IMR-90 (cell line): ENCODE measurements around the gene CXCL9. TPM values are rescaled to one million over a fixed set of nuclear protein-coding genes. Genes with fewer than 3 reads are reported as not detected.

Experiments
- ATAC-seq: fragments of 200-7000 bp; cut with Tn5 transposase; 2 replicates; pipeline ENCODE4 v1.9.1; 2020; ENCODE audit warnings: low read depth, mild to moderate bottlenecking, moderate library complexity
- BruUV-seq: library from RNA; stranded (reverse); fragments of 400-500 nt; replicated peaks from 2 replicates; lab custom pipeline; 2021; lab: Mats Ljungman, UMichigan
- CTCF ChIA-PET: fragments of 300-600 bp; formaldehyde crosslinking; extraction: SDS; loops from one replicate; lab custom pipeline; 2021; ENCODE audit warnings: antibody characterized with exemption; lab: Yijun Ruan, JAX
- POLR2A ChIA-PET: fragments of 300-600 bp; sonication (Branson Sonifier 250); formaldehyde crosslinking; loops from one replicate; lab custom pipeline; 2022; ENCODE audit warnings: antibody characterized with exemption; ENCODE audit not compliant: unreplicated experiment; lab: Charles Lee
- DNase-seq: peaks from one replicate; pipeline ENCODE4 v3.0.0; 2013
- H2AFZ ChIP-seq: replicated peaks from 2 replicates; pipeline ENCODE3; 2013; ENCODE audit warnings: low read length, mild to moderate bottlenecking; ENCODE audit not compliant: poor library complexity
- H2AK5ac ChIP-seq: 2 replicates; pipeline ENCODE4 v1.6.1; 2013; ENCODE audit warnings: low read depth, low read length, inconsistent platforms
- H2AK9ac ChIP-seq: replicated peaks from 2 replicates; pipeline ENCODE3; 2013; ENCODE audit warnings: mild to moderate bottlenecking, low read depth, low read length, moderate library complexity; ENCODE audit not compliant: poor library complexity
- H2BK120ac ChIP-seq: 2 replicates; pipeline ENCODE4 v1.6.1; 2013; ENCODE audit warnings: low read depth, low read length, inconsistent platforms
- H2BK15ac ChIP-seq: 3 replicates; pipeline ENCODE4 v1.6.1; 2013; ENCODE audit warnings: low read depth, low read length, inconsistent platforms
- H2BK20ac ChIP-seq: 2 replicates; pipeline ENCODE4 v1.6.1; 2013; ENCODE audit warnings: low read depth, mild to moderate bottlenecking, inconsistent platforms, low read length, moderate library complexity
- H2BK5ac ChIP-seq: 2 replicates; pipeline ENCODE4 v1.6.1; 2013; ENCODE audit warnings: mild to moderate bottlenecking, low read depth, low read length, inconsistent platforms; ENCODE audit not compliant: poor library complexity, severe bottlenecking
- H3K14ac ChIP-seq: replicated peaks from 2 replicates; pipeline ENCODE4 v1.6.1; 2013; ENCODE audit warnings: low read depth, low read length, inconsistent platforms
- H3K18ac ChIP-seq: 2 replicates; pipeline ENCODE4 v1.6.1; 2013; ENCODE audit warnings: low read depth, low read length, control low read depth
- H3K23ac ChIP-seq: 2 replicates; pipeline ENCODE4 v1.6.1; 2013; ENCODE audit warnings: low read depth, low read length, inconsistent platforms
- H3K27ac ChIP-seq: 2 replicates; pipeline ENCODE4 v1.5.1; 2013; ENCODE audit warnings: mild to moderate bottlenecking, control low read depth, low read length; ENCODE audit not compliant: insufficient read depth
- H3K27me3 ChIP-seq: 2 replicates; pipeline ENCODE4 v1.6.1; 2013; ENCODE audit warnings: low read length; ENCODE audit not compliant: control insufficient read depth, insufficient read depth
- H3K36me3 ChIP-seq: 2 replicates; pipeline ENCODE4 v1.6.1; 2013; ENCODE audit warnings: low read length, mixed read lengths; ENCODE audit not compliant: control insufficient read depth, insufficient read depth
- H3K4ac ChIP-seq: 2 replicates; pipeline ENCODE4 v1.6.1; 2013; ENCODE audit warnings: low read depth, low read length, inconsistent platforms
- H3K4me1 ChIP-seq: 2 replicates; pipeline ENCODE4 v1.6.1; 2013; ENCODE audit warnings: low read length, mixed read lengths; ENCODE audit not compliant: control insufficient read depth, insufficient read depth
- H3K4me2 ChIP-seq: 2 replicates; pipeline ENCODE4 v1.6.1; 2013; ENCODE audit warnings: low read depth, mild to moderate bottlenecking, control low read depth, low read length, moderate library complexity
- H3K4me3 ChIP-seq: 2 replicates; pipeline ENCODE4 v1.5.1; 2013; ENCODE audit warnings: low read depth, mild to moderate bottlenecking, control low read depth, low read length, moderate library complexity; ENCODE audit not compliant: insufficient read depth
- H3K56ac ChIP-seq: 2 replicates; pipeline ENCODE4 v1.6.1; 2013; ENCODE audit warnings: low read length, inconsistent platforms; ENCODE audit not compliant: insufficient read depth; ENCODE audit errors: extremely low read depth
- H3K79me1 ChIP-seq, 2 experiments: 2 replicates each; pipeline ENCODE4 v1.6.1; 2013; ENCODE audit warnings: low read length in 2 of 2, inconsistent platforms in 1 of 2, low read depth in 1 of 2
- H3K9ac ChIP-seq: 2 replicates; pipeline ENCODE4 v1.6.1; 2013; ENCODE audit warnings: low read depth, low read length, control low read depth
- H3K9me1 ChIP-seq: 2 replicates; pipeline ENCODE4 v1.6.1; 2013; ENCODE audit warnings: low read length, inconsistent platforms; ENCODE audit not compliant: insufficient read depth
- H3K9me3 ChIP-seq: 2 replicates; pipeline ENCODE4 v1.6.1; 2013; ENCODE audit warnings: low read length; ENCODE audit not compliant: control insufficient read depth, insufficient read depth
- H4K20me1 ChIP-seq: 2 replicates; pipeline ENCODE4 v1.6.1; 2013; ENCODE audit warnings: low read length, inconsistent platforms; ENCODE audit not compliant: insufficient read depth
- H4K5ac ChIP-seq: 2 replicates; pipeline ENCODE4 v1.6.1; 2013; ENCODE audit warnings: mild to moderate bottlenecking, low read depth, low read length, control low read depth
- H4K8ac ChIP-seq, 2 experiments: 2 replicates each; pipeline ENCODE4 v1.6.1; 2013; ENCODE audit warnings: low read depth in 2 of 2, low read length in 2 of 2, control low read depth in 1 of 2, inconsistent platforms in 1 of 2
- H4K91ac ChIP-seq: 2 replicates; pipeline ENCODE4 v1.6.1; 2013; ENCODE audit warnings: low read depth, low read length, inconsistent platforms; ENCODE audit not compliant: insufficient read depth
- BHLHE40 ChIP-seq: fragments of 150-350 bp; IDR thresholded peaks from 2 replicates; pipeline ENCODE4 v1.6.1; 2016; ENCODE audit warnings: mild to moderate bottlenecking, low read depth, low read length
- CHD1 ChIP-seq: IDR thresholded peaks from 2 replicates; pipeline ENCODE4 v1.6.1; 2012; ENCODE audit warnings: low read depth, low read length, improper control_type of control experiment
- MAFK ChIP-seq: IDR thresholded peaks from 2 replicates; pipeline ENCODE4 v1.6.1; 2012; ENCODE audit warnings: low read depth, low read length, improper control_type of control experiment
- MAZ ChIP-seq: IDR thresholded peaks from 2 replicates; pipeline ENCODE4 v1.6.1; 2012; ENCODE audit warnings: low read depth, mild to moderate bottlenecking, low read length, improper control_type of control experiment, moderate library complexity, borderline replicate concordance
- MXI1 ChIP-seq: IDR thresholded peaks from 2 replicates; pipeline ENCODE4 v1.6.1; 2012; ENCODE audit warnings: low read depth, mild to moderate bottlenecking, low read length, moderate library complexity, borderline replicate concordance
- NFE2L2 ChIP-seq: fragments of 150-350 bp; IDR thresholded peaks from 2 replicates; pipeline ENCODE4 v1.6.1; 2016; ENCODE audit warnings: low read depth, mild to moderate bottlenecking, low read length
- POLR2A ChIP-seq: IDR thresholded peaks from 2 replicates; pipeline ENCODE4 v1.6.1; 2012; ENCODE audit warnings: mild to moderate bottlenecking, low read depth, low read length
- RAD21 ChIP-seq: IDR thresholded peaks from 2 replicates; pipeline ENCODE4 v1.6.1; 2012; ENCODE audit warnings: low read length, improper control_type of control experiment
- RCOR1 ChIP-seq: IDR thresholded peaks from 2 replicates; pipeline ENCODE4 v1.6.1; 2012; ENCODE audit warnings: mild to moderate bottlenecking, low read length, improper control_type of control experiment; ENCODE audit not compliant: insufficient replicate concordance
- WGBS, 2 experiments: methylation state at CpG; one replicate each; pipeline versions ENCODE4 v1.1.5 to v1.1.7; 2013; ENCODE audit warnings: missing lambda C conversion rate in 2 of 2; ENCODE audit not compliant: insufficient read length in 1 of 2; ENCODE audit errors: extremely low coverage in 2 of 2; 5-methylcytosine and 5-hydroxymethylcytosine counted together
- dilution Hi-C: fragments of 300-500 bp; cut with HindIII; formaldehyde crosslinking; loops from one replicate; pipeline ENCODE4 v1.14.3; 2018; ENCODE audit warnings: low sequenced_read_pairs; ENCODE audit not compliant: unreplicated experiment
- in situ Hi-C: fragments of 300-500 bp; cut with MboI; formaldehyde crosslinking; loops from 3 replicates; pipeline ENCODE4 v1.14.3; 2019; ENCODE audit warnings: low sequenced_read_pairs, inconsistent platforms, mixed read lengths
- intact Hi-C: fragments of 100-400 bp; cut with micrococcal nuclease; formaldehyde crosslinking; loops from 2 replicates; pipeline ENCODE4 v1.10.0; 2022
- polyA plus RNA-seq, 3 experiments: library from polyadenylated mRNA; depleted of rRNA; stranded (reverse); fragments of >200 nt; gene quantifications; 2 replicates each; pipeline ENCODE4 v1.2.3, GENCODE V29; 2012; ENCODE audit warnings: low replicate concordance in 1 of 3
- total RNA-seq: library from RNA; depleted of rRNA; stranded (reverse); fragments of >200 nt; gene quantifications from 2 replicates; pipeline ENCODE4 v1.2.3, GENCODE V29; 2012
- TF ChIP-seq, protein P1 (sequence below): fragments of 150-350 bp; IDR thresholded peaks from 2 replicates; pipeline ENCODE4 v1.6.1; 2017; ENCODE audit warnings: mild to moderate bottlenecking, antibody characterized with exemption, low read length, low read depth
- TF ChIP-seq, protein P2 (sequence below): fragments of 150-350 bp; IDR thresholded peaks from 2 replicates; pipeline ENCODE4 v1.6.1; 2016; ENCODE audit warnings: low read depth, mild to moderate bottlenecking, low read length, moderate library complexity, borderline replicate concordance

CXCL9 gene
- total and polyA plus RNA-seq, 2 of the 4 experiments (the other 2 are of a cell fraction): not detected

DNA sequence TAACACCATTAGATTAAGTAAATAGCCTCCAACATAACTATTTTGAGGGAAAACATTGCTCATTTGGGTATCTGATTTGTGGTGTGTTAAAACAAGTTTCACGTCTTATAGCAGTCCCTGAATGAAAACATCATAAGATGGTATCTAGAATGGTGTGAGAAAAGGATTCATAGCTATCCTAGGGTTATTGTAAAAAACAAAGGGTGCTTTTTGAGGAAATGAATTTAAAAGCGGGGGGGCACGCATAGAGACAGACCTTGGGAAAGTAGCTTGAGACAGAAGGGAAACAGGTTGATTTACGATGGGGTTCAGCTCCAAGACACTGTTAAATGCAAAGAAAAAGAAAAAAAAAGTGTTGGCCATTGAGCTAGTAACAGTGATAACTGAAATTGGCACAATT is 16.8 kb upstream of the CXCL9 start:
- no TSS peak for BruUV-seq
- no peak overlapping the region for H4K8ac ChIP-seq
- H3K23ac ChIP-seq: no peak overlapping the region
- no peak overlapping the region for H2BK20ac ChIP-seq
- no peaks in the 10 kb centered on the region for H3K36me3 ChIP-seq
- H3K79me1 ChIP-seq: no peaks in the 10 kb centered on the region
- no peaks in the 10 kb centered on the region for H3K27me3 ChIP-seq
- no peak overlapping the region for H2BK5ac ChIP-seq
- H3K4me1 ChIP-seq: 0 out of 2 replicates have a peak, but pooled peaks cover 2% of the 10 kb centered on the region
- dilution Hi-C loops (no loop called here), in situ Hi-C loops (no loop called here), intact Hi-C loops (no loop called here)
- H3K9me1 ChIP-seq: no peaks in the 10 kb centered on the region
- H3K9me3 ChIP-seq: no peaks in the 10 kb centered on the region
- H2BK15ac ChIP-seq: no peak overlapping the region
- no peak overlapping the region for H3K9ac ChIP-seq
- TF ChIP-seq CHD1 (no peak), MXI1 (no peak), MAFK (no peak), MAZ (no peak), NFE2L2 (no peak), BHLHE40 (no peak), POLR2A (no peak), RAD21 (no peak), RCOR1 (no peak)
- TF ChIP-seq, protein P1, sequence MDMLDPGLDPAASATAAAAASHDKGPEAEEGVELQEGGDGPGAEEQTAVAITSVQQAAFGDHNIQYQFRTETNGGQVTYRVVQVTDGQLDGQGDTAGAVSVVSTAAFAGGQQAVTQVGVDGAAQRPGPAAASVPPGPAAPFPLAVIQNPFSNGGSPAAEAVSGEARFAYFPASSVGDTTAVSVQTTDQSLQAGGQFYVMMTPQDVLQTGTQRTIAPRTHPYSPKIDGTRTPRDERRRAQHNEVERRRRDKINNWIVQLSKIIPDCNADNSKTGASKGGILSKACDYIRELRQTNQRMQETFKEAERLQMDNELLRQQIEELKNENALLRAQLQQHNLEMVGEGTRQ: no peak
- TF ChIP-seq, protein P2, sequence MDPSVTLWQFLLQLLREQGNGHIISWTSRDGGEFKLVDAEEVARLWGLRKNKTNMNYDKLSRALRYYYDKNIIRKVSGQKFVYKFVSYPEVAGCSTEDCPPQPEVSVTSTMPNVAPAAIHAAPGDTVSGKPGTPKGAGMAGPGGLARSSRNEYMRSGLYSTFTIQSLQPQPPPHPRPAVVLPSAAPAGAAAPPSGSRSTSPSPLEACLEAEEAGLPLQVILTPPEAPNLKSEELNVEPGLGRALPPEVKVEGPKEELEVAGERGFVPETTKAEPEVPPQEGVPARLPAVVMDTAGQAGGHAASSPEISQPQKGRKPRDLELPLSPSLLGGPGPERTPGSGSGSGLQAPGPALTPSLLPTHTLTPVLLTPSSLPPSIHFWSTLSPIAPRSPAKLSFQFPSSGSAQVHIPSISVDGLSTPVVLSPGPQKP: no peak
- no peak overlapping the region for H3K4me3 ChIP-seq
- H3K18ac ChIP-seq: no peak overlapping the region
- no peak overlapping the region for H2AFZ ChIP-seq
- H3K4ac ChIP-seq: no peak overlapping the region
- H4K91ac ChIP-seq: no peak overlapping the region
- no peak overlapping the region for H2AK5ac ChIP-seq
- H3K14ac ChIP-seq: no peak overlapping the region
- H4K20me1 ChIP-seq: no peaks in the 10 kb centered on the region
- no peak overlapping the region for H3K4me2 ChIP-seq
- no peak for DNase-seq
- CTCF ChIA-PET: no interaction called here
- no peak overlapping the region for H2AK9ac ChIP-seq
- WGBS, 2 experiments: no CpG with 5 or more reads among the region's 4 CpGs
- ATAC-seq: no peak
- no peak overlapping the region for H3K56ac ChIP-seq
- H4K5ac ChIP-seq: no peak overlapping the region
- H2BK120ac ChIP-seq: no peak overlapping the region
- no peak overlapping the region for H3K27ac ChIP-seq
- POLR2A ChIA-PET: no interaction called here
